ENCODE measurements around the gene SERTAD4.

The SERTAD4 gene

GRCh38 chr1:210233216-210233494, 559 bp downstream of the SERTAD4 start:
- DNase-seq (ENCODE audit: low read depth): peak; percentile 50

GRCh38 chr1:210233495-210234328, 1.1 kb downstream of the SERTAD4 start:
- peak; percentile 88 for DNase-seq (ENCODE audit: low read depth)

- DNase-seq (ENCODE audit: low read depth): no peak
Observed at GRCh38 chr1:210234329-210234757, 1.7 kb downstream of the SERTAD4 start.

GRCh38 chr1:210235363-210236053, 2.9 kb downstream of the SERTAD4 start:
- DNase-seq (ENCODE audit: low read depth): no peak

- DNase-seq (ENCODE audit: low read depth): peak; percentile 18
Observed at GRCh38 chr1:210236386-210236839, 3.8 kb downstream of the SERTAD4 start.

GRCh38 chr1:210236840-210237409, 4.3 kb downstream of the SERTAD4 start:
- no peak for DNase-seq (ENCODE audit: low read depth)

GRCh38 chr1:210237479-210237878, 4.9 kb downstream of the SERTAD4 start:
- no peak for DNase-seq (ENCODE audit: low read depth)

DNA sequence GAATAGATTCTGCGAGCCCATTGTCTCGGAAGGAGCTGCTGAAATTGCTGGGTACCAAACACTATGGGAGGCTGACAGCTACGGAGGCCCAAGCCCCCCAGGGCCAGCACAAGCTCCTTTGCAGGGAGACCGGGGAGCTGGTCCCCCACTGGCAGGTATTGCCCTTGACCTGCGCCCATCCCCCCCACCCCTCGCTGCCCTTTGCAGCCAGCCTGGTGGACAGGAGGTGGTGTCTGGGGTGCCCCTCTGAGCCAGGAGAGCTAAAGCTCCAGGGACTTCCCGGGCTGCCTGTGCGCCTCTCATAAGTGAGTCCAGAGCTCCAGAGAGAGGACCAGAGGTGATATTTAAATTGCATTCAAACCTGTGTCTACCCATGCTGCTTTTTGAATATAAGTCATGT, 5.4 kb downstream of the SERTAD4 start:
- no peak for DNase-seq (ENCODE audit: low read depth)

- DNase-seq (ENCODE audit: low read depth): peak; percentile 94
Observed at GRCh38 chr1:210239349-210240111, 6.9 kb downstream of the SERTAD4 start.

GRCh38 chr1:210241121-210241520, 8.5 kb downstream of the SERTAD4 start:
- DNase-seq (ENCODE audit: low read depth): no peak

DNA sequence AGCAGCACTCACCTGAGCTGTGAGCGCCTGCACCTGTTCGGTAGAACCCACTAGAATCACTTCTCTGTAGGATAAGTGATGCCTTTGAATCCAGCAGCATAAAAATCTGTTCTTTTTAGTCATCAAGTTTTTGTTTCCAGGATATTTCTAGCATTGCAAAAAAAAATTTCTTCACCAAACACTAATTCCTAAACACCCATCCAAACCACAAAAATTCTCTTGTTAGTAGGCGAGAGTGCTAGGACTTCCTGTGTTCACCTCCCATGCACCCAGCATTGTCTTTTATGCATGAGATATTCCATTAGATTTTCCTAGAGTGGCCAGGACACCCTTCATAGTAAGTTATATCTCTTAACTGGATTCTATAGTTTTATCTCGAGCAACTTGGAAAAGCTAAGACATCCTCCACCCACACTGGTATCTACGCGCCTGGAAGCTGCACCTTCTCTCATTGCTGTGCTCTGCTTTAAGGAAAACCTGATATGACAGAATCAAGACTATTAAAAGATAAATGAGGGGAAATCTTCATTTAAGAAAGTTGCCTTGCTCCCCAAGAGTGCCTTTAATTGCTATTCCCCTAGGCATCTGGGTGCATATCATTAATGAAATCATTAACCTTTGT, 12.3 kb downstream of the SERTAD4 start:
- peak; percentile 32 for DNase-seq (ENCODE audit: low read depth)

DNA sequence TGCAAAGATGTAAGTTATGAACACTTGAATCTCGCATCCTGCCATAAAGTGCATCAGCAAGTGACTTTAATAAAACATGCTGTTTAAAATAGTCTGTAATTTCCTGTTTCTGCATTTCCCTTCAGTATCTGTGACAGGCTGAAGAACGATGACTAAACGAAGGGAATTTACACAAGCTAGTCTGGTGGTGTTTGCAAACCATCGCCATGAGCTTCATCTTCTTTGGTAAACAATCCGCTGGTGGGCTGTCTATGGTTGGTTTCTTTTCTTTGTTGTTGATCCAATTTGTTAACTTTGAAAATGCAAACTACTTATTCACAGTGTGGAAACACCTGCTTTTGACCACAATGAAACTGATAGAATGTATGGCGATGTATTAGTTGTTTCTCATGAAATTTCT, 13.9 kb downstream of the SERTAD4 start:
- peak; percentile 69 for DNase-seq (ENCODE audit: low read depth)

DNA sequence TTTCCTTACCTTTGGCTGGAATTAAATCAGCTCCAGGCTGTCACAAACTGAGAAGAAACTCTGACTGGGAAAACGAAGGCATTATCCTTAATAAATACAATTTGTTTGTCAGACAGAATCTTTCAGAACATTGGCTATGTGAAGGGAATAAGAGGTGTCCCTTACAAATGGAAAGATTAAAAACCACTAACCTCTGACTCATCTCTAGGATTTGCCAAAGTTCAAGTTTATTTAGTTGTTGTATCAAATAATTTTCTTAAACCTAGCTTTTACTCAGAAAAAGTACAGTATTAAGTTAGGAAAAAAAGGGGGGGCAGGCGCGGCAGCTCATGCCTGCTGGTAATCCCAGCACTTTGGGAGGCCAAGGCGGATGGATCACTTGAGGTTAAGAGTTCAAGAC, 15.7 kb downstream of the SERTAD4 start:
- DNase-seq (ENCODE audit: low read depth): peak; percentile 23

GRCh38 chr1:210250665-210250997, 18.0 kb downstream of the SERTAD4 start:
- peak; percentile 38 for DNase-seq (ENCODE audit: low read depth)

DNA sequence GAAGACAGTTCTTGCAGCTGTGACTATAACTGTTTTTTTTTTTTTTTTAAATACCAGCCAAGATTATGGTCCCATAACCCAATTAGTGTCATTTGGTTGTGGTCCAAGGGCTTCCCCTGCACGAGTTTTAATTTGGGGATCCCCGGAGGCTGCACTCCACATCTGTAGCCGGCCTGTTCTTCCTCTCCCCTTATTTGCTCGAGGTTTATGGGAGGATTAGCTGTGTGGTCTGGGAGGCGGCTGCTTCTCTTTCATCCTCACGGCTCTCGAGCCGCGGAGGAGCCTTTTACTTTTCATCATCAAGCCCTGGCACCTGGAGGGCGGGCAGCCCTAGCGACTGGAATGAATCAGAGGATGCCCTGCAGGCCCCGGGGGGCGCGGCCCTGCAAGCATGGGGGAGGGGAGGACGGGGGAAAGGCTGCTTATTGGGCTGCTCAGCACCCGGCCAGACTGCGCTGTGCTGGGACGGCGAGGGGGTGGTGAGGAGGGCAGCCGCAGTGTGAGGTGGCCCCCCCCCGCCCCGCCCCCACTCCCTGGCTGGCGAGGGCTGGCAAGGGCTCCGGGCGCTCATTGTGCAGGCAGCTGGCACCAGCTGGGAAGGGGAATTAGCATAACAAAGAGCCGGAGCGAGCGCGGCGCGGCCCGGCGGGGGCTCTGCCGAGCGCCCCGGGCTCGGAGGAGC, 18.5 kb downstream of the SERTAD4 start:
- peak; percentile 75 for DNase-seq (ENCODE audit: low read depth)

- no peak for DNase-seq (ENCODE audit: low read depth)
Observed at GRCh38 chr1:210251680-210252490, 19.3 kb downstream of the SERTAD4 start.

DNA sequence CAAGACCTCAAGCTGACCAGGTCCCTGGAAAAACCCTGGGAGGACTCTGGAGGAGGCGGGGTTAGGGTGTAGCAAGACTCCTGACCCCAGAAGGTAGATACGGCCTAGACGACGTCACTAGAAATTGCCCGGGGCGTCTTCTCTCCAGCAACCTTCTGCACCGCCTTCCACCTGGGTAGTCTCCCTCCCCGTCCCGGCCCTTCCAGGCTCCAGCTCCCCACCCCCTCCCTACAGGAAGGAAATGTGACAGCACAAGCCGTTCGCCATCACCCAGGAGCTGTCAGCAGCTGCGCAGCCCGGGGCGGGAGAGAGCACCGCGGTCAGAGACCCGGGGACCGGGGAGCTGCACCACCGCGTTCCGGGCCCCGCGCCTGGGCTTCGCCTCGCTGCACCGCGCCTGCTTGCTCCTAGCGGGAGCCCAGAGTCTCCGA, 20.0 kb downstream of the SERTAD4 start:
- DNase-seq (ENCODE audit: low read depth): no peak

DNA sequence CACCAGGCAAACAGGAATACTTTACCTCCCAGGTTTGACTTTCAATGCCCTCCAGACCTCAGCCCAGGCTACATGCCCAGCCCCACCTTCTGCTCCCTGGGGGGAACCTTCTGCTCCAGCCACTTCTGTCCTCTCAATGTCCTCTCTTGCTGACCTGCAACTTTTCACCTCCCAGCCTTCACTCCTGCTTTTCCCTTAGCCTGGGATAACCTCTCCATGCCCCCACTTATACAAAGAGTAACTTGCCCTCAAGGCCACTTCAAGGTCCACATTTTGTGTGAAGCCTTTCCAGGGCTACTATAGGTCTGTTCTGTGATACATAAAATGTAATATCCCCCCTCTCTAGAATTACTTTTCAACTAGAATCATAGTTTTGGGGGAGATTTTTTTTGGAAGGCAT, 21.7 kb downstream of the SERTAD4 start:
- no peak for DNase-seq (ENCODE audit: low read depth)

- DNase-seq (ENCODE audit: low read depth): no peak
Observed at GRCh38 chr1:210257698-210258529, 25.3 kb downstream of the SERTAD4 start.

- peak; percentile 65 for DNase-seq (ENCODE audit: low read depth)
Observed at GRCh38 chr1:210259561-210259960, 27.0 kb downstream of the SERTAD4 start.

Data from ELR (cell line).